ENCODE measurements around the gene VAT1L.

Gene VAT1L

DNA sequence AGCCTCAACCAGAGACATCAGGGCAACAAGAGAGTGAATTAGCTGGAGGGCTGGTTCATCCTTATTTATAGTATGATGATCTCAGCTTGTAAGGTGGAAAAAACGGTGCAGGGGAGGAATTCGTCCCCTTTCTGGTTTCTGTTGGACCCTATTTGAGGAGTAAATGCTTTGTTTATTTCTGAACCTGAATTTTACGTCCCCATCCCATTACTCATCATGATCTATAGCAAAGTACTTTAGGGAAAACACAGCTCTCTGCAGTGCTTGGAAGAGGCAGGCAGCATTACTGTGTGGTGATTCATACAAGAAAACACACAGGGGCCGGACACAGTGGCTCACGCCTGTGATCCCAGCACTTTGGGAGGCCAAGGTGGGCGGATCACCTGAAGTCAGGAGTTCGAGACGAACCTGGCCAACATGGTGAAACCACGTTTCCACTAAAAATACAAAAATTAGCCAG lies 8.0 kb upstream of the VAT1L start:
- in situ Hi-C loops (cut with MboI; ENCODE audit: low pct_unique_long_range_greater_than_20kb, low sequenced_read_pairs), result no loop called here

DNA sequence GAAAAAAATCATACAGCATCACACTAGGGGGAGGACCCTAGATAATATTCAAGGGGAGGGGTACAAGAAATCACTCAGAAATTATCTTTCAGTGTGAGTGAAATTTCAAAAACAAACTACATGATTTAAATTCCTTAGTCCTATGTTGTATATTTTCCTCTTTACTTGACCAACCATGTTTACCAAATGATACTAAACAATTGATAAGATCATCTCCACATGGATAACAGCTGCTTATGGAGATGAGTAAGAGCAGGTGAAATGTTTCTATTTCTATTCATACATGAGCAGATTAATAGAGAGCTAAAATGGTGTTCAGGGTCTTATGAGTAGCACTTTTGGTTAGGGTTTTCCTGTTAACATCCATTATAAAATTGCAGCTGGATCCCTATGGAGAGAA lies 7.3 kb upstream of the VAT1L start:
- no peak for DNase-seq
- in situ Hi-C loops (cut with MboI; ENCODE audit: low pct_unique_long_range_greater_than_20kb, low sequenced_read_pairs), result no loop called here

More for the DNA sequence above, 8.0 kb upstream of the VAT1L start:
- no peak for DNase-seq

DNA sequence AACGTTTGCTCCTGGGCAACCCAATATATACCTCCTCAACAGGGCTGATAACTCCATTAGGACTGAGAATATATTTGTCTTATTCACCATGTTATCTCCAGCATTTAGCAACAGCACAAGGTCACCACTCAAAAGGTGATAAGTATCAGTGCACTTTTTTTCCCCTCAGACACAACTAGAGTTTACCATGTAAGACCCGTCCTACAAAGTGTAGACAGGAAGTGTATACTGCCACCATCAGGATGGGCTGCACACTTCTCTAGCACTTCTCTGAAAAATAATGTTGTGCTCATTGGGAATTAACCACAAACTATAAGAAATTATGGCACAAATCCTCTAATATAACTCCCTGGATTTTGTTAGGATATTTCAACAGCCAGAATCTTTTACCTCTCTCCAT lies 5.7 kb upstream of the VAT1L start:
- peak; percentile 34 for DNase-seq
- in situ Hi-C loops (cut with MboI; ENCODE audit: low pct_unique_long_range_greater_than_20kb, low sequenced_read_pairs), result no loop called here

GRCh38 chr16:77784441-77785372 lies 3.7 kb upstream of the VAT1L start:
- DNase-seq, result no peak
- in situ Hi-C loops (cut with MboI; ENCODE audit: low pct_unique_long_range_greater_than_20kb, low sequenced_read_pairs), result no loop called here

DNA sequence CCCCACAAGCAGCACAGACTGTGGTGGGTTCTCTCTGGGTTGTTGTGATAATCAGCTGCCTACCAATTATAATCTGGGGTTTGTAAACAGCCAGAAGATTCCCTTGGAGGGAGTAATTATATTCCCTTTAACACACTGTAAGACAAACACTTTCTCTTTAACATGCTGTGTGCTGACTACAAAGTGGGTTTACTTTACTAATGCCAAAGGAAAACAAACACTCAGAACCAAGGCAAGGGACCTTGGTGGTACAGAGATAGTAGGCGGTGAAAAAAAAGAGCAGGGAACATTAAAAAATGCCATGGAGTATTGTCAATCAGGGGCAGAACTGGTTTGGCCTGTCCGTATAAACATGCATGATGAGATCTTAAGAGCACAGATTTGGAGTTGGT lies 3.0 kb upstream of the VAT1L start:
- in situ Hi-C loops (cut with MboI; ENCODE audit: low pct_unique_long_range_greater_than_20kb, low sequenced_read_pairs), result no loop called here
- no peak for DNase-seq

- DNase-seq, result no peak
- in situ Hi-C loops (cut with MboI; ENCODE audit: low pct_unique_long_range_greater_than_20kb, low sequenced_read_pairs), result no loop called here
Observed at GRCh38 chr16:77786186-77786847, 2.0 kb upstream of the VAT1L start.

- DNase-seq, result no peak
- in situ Hi-C loops (cut with MboI; ENCODE audit: low pct_unique_long_range_greater_than_20kb, low sequenced_read_pairs), result no loop called here
Observed at GRCh38 chr16:77787452-77787851, 912 bp upstream of the VAT1L start.

DNA sequence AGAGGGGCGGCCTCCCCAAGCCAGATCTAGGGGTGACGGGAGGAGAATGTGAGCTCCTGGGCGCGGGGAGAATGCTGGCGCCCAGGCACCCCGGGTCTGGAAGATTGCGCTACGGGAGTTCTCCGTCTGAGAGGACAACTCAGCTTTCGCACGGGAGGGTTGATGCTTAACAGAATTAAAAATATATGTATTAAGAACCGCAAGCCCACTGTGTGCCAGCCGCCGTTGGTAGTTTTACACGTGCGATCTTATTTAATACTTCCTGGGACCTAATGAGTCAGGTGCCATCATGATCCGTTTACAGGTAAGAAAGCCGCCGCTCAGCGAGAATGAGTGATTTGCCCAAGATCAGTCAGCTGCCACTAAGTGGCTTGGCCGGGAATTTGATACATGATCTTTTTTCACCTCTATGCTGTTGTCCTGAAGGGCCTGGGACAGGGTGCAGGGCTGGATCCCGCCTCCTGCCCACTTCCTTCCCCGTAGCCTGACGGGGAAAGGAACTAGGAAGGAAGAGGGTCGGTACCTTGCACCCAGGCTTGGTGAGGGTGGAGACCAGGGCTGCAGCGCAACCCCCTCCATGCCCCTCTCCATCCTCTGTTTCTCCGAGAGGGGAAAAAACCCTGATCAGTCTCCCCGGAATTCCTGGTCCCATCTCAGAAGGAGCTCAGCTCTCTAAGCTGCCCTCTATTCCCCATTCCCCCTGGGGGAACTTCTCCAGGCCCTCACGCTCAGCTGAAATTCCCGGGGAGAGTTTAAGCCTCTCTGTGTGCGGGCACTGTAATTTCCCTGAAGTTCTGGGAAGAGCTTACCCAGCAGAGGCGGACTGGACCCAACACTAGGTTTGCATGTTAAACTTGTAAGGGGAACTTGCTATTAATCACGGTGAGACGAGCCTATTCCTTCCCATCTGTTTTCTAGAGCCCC lies 983 bp downstream of the VAT1L start:
- in situ Hi-C loops (cut with MboI; ENCODE audit: low pct_unique_long_range_greater_than_20kb, low sequenced_read_pairs), result no loop called here
- DNase-seq, result no peak

GRCh38 chr16:77790009-77790372 lies 1.6 kb downstream of the VAT1L start:
- in situ Hi-C loops (cut with MboI; ENCODE audit: low pct_unique_long_range_greater_than_20kb, low sequenced_read_pairs), result no loop called here
- DNase-seq, result no peak

- no peak for DNase-seq
- in situ Hi-C loops (cut with MboI; ENCODE audit: low pct_unique_long_range_greater_than_20kb, low sequenced_read_pairs), result no loop called here
Observed at GRCh38 chr16:77790912-77791311, 2.5 kb downstream of the VAT1L start.

DNA sequence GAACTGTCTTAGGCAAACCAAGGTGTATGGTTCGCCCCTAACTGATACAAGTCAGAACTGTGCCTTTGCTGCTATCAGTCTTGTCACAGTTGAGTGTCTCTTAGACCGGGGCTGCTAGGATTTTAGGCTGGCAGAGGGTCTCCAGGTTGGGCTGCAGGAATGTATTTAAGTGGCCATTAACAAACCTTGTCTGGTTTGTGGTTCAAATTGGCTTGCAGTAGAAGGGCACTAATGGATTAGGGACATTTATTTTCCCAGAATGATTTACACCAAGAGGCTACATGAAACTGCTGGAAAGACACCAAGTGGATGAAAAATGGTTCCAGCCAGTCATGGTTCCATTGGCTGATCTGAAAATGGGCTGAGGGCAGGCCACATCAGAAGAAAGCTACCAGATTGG lies 5.1 kb downstream of the VAT1L start:
- no peak for DNase-seq
- in situ Hi-C loops (cut with MboI; ENCODE audit: low pct_unique_long_range_greater_than_20kb, low sequenced_read_pairs), result no loop called here

DNA sequence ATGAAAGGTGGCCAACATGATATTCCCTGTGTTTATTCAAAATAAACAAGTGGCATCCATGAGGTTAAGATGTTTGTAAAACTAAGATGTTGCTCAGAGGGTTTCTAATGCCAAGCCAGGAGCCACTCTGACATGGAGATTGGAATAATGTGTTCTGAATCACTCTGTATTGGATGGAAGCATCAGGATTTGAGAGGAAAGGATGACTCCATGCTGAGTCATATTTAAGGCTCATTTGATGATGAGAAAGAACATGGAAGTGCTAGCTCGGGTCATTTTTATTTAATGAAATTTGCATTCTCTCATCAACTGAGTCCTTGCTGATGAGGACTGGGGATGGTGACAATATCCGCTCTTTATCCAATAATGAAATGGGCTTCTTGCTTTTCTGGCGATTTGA lies 6.2 kb downstream of the VAT1L start:
- no peak for DNase-seq
- in situ Hi-C loops (cut with MboI; ENCODE audit: low pct_unique_long_range_greater_than_20kb, low sequenced_read_pairs), result no loop called here

GRCh38 chr16:77801817-77802216 lies 13.5 kb downstream of the VAT1L start:
- DNase-seq, result no peak
- in situ Hi-C loops (cut with MboI; ENCODE audit: low pct_unique_long_range_greater_than_20kb, low sequenced_read_pairs), result no loop called here

DNA sequence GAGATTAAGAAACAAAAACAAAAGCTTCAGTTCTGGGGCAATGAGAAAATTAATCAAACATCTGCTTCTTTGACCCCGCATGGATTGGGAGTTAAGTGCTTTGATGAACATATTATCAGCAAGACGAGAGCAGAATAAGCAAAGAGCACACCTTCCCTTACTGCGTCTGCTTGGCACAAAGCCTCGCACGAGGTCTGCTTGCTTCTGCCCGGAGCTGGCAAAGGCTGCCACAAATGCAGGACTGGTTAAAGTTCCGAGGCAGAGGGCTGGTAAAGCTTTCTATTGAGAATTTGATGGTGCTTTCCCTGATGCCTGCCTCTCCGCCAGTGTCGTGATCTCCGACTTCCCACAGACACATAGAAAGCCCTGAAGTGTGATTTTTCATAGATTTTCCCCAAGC lies 17.0 kb downstream of the VAT1L start:
- in situ Hi-C loops (cut with MboI; ENCODE audit: low pct_unique_long_range_greater_than_20kb, low sequenced_read_pairs), result no loop called here
- no peak for DNase-seq

DNA sequence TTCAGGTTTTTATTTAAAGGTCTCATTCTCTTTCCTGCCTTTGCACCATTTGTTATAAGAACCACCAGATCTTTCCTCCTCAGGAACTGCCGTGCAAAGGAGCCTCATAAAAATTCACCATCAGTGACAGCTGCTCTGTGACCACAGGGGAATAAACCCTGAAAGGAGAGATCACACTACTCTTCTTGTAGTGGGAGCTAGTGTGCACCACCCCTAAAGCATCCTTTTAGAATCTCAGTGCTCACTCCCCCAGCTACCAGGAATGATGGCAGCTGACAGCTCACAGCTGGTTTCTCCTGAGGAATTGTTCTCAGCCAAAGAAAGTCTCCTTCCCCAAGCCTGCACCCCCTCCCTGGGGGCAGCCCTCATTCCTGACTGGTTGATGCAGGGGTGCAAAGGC lies 18.7 kb downstream of the VAT1L start:
- DNase-seq, result no peak
- in situ Hi-C loops (cut with MboI; ENCODE audit: low pct_unique_long_range_greater_than_20kb, low sequenced_read_pairs), result no loop called here

DNA sequence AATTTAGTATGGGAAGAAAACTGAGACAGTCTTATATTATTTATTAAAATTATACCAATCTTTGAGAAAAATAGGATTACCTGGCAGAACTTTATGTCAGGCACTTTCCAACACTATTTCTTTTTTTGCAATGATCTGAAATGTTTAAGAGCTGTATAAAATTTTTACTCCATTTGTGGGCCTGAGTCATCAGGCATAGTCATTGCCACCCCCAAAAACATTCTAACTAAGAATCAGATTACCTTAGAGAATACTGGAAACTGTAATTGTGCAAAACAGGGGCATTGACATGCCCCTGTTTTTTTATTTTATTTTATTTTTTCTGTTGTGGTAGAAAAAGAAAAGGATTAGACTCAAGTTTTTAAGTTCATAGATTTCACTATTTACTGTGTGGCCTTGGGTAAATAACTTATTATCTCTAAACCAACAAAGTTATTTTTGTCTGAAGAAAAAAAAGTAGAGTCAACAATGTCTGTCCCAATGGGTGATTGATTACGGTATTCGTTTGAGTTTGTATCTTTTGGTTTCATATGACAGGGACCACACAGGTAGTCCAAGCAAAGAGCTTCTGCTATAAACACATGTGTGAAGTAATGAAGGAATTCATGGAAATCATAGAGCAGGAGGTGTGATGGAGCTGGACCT lies 24.6 kb downstream of the VAT1L start:
- DNase-seq, result no peak
- in situ Hi-C loops (cut with MboI; ENCODE audit: low pct_unique_long_range_greater_than_20kb, low sequenced_read_pairs), result no loop called here

- no peak for DNase-seq
- in situ Hi-C loops (cut with MboI; ENCODE audit: low pct_unique_long_range_greater_than_20kb, low sequenced_read_pairs), result no loop called here
Observed at GRCh38 chr16:77816293-77816692, 27.9 kb downstream of the VAT1L start.

GRCh38 chr16:77820340-77820739 lies 32.0 kb downstream of the VAT1L start:
- no peak for DNase-seq
- in situ Hi-C loops (cut with MboI; ENCODE audit: low pct_unique_long_range_greater_than_20kb, low sequenced_read_pairs), result no loop called here

DNA sequence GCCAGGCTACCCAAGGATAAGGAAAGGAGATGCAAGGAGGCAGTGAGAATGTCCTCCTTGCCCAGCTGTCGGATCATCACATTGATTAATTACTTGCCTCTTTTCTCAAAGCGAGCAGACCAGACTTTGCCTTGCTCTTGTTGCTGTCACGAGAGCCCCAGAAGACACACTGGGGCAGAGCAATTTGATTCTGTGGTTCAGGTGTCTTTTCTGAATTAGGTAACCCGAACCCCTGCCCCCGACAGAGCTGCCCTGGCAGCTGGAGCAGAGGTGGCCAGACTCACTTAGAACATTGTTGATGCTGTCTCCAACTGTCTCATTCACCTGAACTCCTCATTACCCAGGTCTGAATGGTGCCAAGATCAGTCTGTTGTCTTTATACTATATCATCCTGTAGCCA lies 34.3 kb downstream of the VAT1L start:
- in situ Hi-C loops (cut with MboI; ENCODE audit: low pct_unique_long_range_greater_than_20kb, low sequenced_read_pairs), result no loop called here
- no peak for DNase-seq
